ENCODE data around the gene CPN2. TPM values are rescaled to one million over a fixed set of nuclear protein-coding genes. Genes with fewer than 3 reads are reported as not detected.
A peak's percentile ranks its signal among the peaks of the same experiment; 100 is the strongest.

CPN2 gene
- total and polyA plus RNA-seq, 2 of the 13 experiments (the other 11 are each of a cell fraction or from before 2014, with no cell fraction given), result 26.7 to 27.7 TPM

DNA sequence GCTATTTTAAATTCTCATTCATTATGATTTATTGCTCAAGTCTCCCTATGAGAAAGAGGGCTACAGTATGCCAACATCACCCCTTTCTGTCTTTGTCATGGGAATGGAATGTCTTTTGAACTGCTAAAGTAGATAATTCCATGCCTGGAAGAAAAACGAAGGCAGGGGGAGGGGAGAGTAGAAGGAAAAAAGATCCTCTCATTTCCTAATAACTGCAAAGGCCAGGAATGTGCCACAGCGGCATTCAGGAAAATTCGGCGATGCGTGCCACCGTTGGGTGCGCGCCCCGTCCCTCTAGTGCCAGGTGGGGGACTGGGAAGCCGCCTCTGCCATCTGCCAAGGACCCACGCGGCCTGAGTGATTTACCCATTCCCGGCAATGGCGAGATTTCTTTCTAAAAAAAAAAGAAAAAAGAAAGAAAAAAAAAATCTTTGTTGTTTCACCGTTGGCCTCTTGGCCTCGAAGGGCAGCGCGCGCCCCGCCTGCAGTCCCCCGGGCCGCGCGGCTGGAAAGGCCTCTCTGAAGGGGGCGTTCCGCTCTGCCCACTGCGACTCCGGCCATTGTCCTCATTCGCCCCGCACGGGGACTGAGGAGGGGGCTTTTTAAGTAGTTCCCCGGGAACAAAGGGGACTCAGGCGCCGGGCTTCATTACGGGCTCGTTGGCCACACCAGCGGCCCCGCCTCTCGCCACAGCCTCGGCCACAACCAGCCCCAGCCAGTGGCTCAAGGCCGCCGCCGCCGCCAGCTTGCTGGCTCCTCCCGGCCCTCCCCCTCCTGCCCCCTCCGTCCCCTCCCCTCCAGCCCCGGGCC lies 54.5 kb downstream of the CPN2 start (continued):
- TF ChIP-seq ZBTB33 (CRISPR knock-in tag; IDR thresholded peaks at IDR 0.05) (no peak), ZNF558 (CRISPR knock-in tag; IDR thresholded peaks at IDR 0.05; ENCODE audit: borderline replicate concordance) (no peak), HNRNPH1 (optimal IDR thresholded peaks at IDR 0.05; ENCODE audit: low read depth, low read length) (no peak), MYNN (CRISPR knock-in tag; IDR thresholded peaks at IDR 0.05; ENCODE audit: low read depth) (no peak), ZNF546 (CRISPR knock-in tag; conservative IDR thresholded peaks at IDR 0.05) (no peak), ZSCAN12 (CRISPR knock-in tag; IDR thresholded peaks at IDR 0.05) (0 out of 2 replicates have a peak, but pooled peaks have one; percentile 52), SOX13 (IDR thresholded peaks at IDR 0.05) (no peak), SOX13 (CRISPR knock-in tag; conservative IDR thresholded peaks at IDR 0.05 in 1 of 2, IDR thresholded peaks at IDR 0.05 in 1 of 2) (peak in 1 of 2 experiments; percentile 13; a peak in 1 of 4 replicates), STAG1 (CRISPR knock-in tag; IDR thresholded peaks at IDR 0.05) (0 out of 2 replicates have a peak, but pooled peaks have one; percentile 15), ONECUT2 (CRISPR knock-in tag; IDR thresholded peaks at IDR 0.05) (no peak), NFE2L2 (IDR thresholded peaks at IDR 0.05; ENCODE audit: low read length) (no peak), ZKSCAN8 (CRISPR knock-in tag; IDR thresholded peaks at IDR 0.05; ENCODE audit: borderline replicate concordance) (no peak), CBX1 (IDR thresholded peaks at IDR 0.05; ENCODE audit: low read depth) (no peak), ZNF362 (CRISPR knock-in tag; IDR thresholded peaks at IDR 0.05; ENCODE audit: borderline replicate concordance) (peak; percentile 33; the same call in 1 of the 2 replicates), ZNF441 (CRISPR knock-in tag; IDR thresholded peaks at IDR 0.05; ENCODE audit: borderline replicate concordance) (no peak), ZNF607 (CRISPR knock-in tag; IDR thresholded peaks at IDR 0.05; ENCODE audit: borderline replicate concordance) (no peak), FOXK1 (CRISPR knock-in tag; IDR thresholded peaks at IDR 0.05; ENCODE audit: borderline replicate concordance, low read depth) (no peak), SMAD9 (CRISPR knock-in tag; IDR thresholded peaks at IDR 0.05) (no peak), ZFY (CRISPR knock-in tag; IDR thresholded peaks at IDR 0.05) (peak; percentile 64; the same call in 1 of the 2 replicates), RAD21 (CRISPR knock-in tag; IDR thresholded peaks at IDR 0.05) (no peak), NPAS2 (CRISPR knock-in tag; IDR thresholded peaks at IDR 0.05; ENCODE audit: borderline replicate concordance) (no peak), ZC3H13 (CRISPR knock-in tag; IDR thresholded peaks at IDR 0.05) (no peak), DRAP1 (CRISPR knock-in tag; IDR thresholded peaks at IDR 0.05) (no peak), RFX5 (IDR thresholded peaks at IDR 0.05; ENCODE audit: low read depth, low read length) (no peak), ZFP36L2 (CRISPR knock-in tag; IDR thresholded peaks at IDR 0.05) (no peak), HCFC1 (IDR thresholded peaks at IDR 0.05; ENCODE audit: low read depth, low read length) (no peak)
- TF ChIP-seq, protein P1, sequence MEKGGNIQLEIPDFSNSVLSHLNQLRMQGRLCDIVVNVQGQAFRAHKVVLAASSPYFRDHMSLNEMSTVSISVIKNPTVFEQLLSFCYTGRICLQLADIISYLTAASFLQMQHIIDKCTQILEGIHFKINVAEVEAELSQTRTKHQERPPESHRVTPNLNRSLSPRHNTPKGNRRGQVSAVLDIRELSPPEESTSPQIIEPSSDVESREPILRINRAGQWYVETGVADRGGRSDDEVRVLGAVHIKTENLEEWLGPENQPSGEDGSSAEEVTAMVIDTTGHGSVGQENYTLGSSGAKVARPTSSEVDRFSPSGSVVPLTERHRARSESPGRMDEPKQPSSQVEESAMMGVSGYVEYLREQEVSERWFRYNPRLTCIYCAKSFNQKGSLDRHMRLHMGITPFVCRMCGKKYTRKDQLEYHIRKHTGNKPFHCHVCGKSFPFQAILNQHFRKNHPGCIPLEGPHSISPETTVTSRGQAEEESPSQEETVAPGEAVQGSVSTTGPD (CRISPR knock-in tag; IDR thresholded peaks at IDR 0.05), result peak; percentile 30; the same call in 1 of the 2 replicates
